Upper lobe of left lung (tissue), 4 donors: ENCODE measurements around the gene IER3IP1.

Source experiments
- CTCF ChIP-seq, 6 experiments: fragments of 450-650 bp in 4 of 6; fragments of 200-600 bp in 2 of 6; sonication (generic) in 2 of 6; IDR thresholded peaks; one replicate each; pipeline ENCODE4 v1.5.1; 2016 to 2019; ENCODE audit warnings: antibody characterized with exemption in 6 of 6
- EP300 ChIP-seq, 4 donors: sonication (generic); formaldehyde crosslinking; IDR thresholded peaks; one replicate each; pipeline ENCODE4 v1.5.1; 2017; ENCODE audit warnings: antibody characterized with exemption in 4 of 4, control low read depth in 2 of 4
- POLR2A ChIP-seq, 4 donors: fragments of 450-650 bp; IDR thresholded peaks; one replicate each; pipeline ENCODE4 v1.5.1; 2016 to 2017; ENCODE audit warnings: antibody characterized with exemption in 4 of 4, mild to moderate bottlenecking in 2 of 4
- POLR2AphosphoS5 ChIP-seq, 2 donors: sonication (generic); formaldehyde crosslinking; IDR thresholded peaks; one replicate each; pipeline ENCODE4 v1.5.1; 2017; ENCODE audit warnings: antibody characterized with exemption in 2 of 2

- TF ChIP-seq CTCF (IDR thresholded peaks at IDR 0.05): no peak
- TF ChIP-seq POLR2AphosphoS5 (IDR thresholded peaks at IDR 0.05): no peak
- no peak for TF ChIP-seq EP300 (IDR thresholded peaks at IDR 0.05)
- TF ChIP-seq POLR2A (IDR thresholded peaks at IDR 0.05): no peak
Observed at GRCh38 chr18:47141289-47141688, 34.9 kb downstream of the IER3IP1 start.
